ENCODE measurements around the gene SHROOM4.

DNA sequence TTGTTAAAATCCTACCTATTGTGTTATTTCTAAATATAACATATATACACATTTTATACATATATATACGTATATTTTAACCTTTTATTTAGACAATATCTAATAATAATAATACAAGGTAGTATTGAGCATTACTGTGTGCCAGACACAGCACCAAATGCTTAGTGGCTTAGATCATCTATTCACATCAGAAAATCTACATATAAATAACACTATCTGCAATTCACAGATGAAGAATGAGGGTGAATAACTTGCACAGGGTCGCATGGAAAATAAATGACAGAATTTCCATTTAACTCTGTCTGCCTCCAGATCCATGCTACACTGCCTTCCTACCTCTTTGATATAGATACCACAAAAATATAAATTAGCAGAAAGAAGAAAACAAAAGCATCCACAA lies 37.7 kb downstream of the SHROOM4 start:
- TF ChIP-seq, protein P1, sequence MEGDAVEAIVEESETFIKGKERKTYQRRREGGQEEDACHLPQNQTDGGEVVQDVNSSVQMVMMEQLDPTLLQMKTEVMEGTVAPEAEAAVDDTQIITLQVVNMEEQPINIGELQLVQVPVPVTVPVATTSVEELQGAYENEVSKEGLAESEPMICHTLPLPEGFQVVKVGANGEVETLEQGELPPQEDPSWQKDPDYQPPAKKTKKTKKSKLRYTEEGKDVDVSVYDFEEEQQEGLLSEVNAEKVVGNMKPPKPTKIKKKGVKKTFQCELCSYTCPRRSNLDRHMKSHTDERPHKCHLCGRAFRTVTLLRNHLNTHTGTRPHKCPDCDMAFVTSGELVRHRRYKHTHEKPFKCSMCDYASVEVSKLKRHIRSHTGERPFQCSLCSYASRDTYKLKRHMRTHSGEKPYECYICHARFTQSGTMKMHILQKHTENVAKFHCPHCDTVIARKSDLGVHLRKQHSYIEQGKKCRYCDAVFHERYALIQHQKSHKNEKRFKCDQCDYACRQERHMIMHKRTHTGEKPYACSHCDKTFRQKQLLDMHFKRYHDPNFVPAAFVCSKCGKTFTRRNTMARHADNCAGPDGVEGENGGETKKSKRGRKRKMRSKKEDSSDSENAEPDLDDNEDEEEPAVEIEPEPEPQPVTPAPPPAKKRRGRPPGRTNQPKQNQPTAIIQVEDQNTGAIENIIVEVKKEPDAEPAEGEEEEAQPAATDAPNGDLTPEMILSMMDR (IDR thresholded peaks at IDR 0.05) = no peak
- no peak for TF ChIP-seq POLR2A (IDR thresholded peaks at IDR 0.05)

Data from esophagus squamous epithelium (tissue), 4 donors.